IMR-90 (cell line): ENCODE results near the gene MACIR. TPM values are rescaled to one million over a fixed set of nuclear protein-coding genes. Genes with fewer than 3 reads are reported as not detected.

ENCODE experiments used
- ATAC-seq: fragments of 200-7000 bp; cut with Tn5 transposase; 2 replicates; pipeline ENCODE4 v1.9.1; 2020; ENCODE audit warnings: low read depth, mild to moderate bottlenecking, moderate library complexity
- BruUV-seq: library from RNA; stranded (reverse); fragments of 400-500 nt; replicated peaks from 2 replicates; lab custom pipeline; 2021; lab: Mats Ljungman, UMichigan
- CTCF ChIA-PET: fragments of 300-600 bp; formaldehyde crosslinking; extraction: SDS; loops from one replicate; lab custom pipeline; 2021; ENCODE audit warnings: antibody characterized with exemption; lab: Yijun Ruan, JAX
- POLR2A ChIA-PET: fragments of 300-600 bp; sonication (Branson Sonifier 250); formaldehyde crosslinking; loops from one replicate; lab custom pipeline; 2022; ENCODE audit warnings: antibody characterized with exemption; ENCODE audit not compliant: unreplicated experiment; lab: Charles Lee
- DNase-seq: peaks from one replicate; pipeline ENCODE4 v3.0.0; 2013
- H2AFZ ChIP-seq: replicated peaks from 2 replicates; pipeline ENCODE3; 2013; ENCODE audit warnings: low read length, mild to moderate bottlenecking; ENCODE audit not compliant: poor library complexity
- H2AK5ac ChIP-seq: 2 replicates; pipeline ENCODE4 v1.6.1; 2013; ENCODE audit warnings: low read depth, low read length, inconsistent platforms
- H2AK9ac ChIP-seq: replicated peaks from 2 replicates; pipeline ENCODE3; 2013; ENCODE audit warnings: mild to moderate bottlenecking, low read depth, low read length, moderate library complexity; ENCODE audit not compliant: poor library complexity
- H2BK120ac ChIP-seq: 2 replicates; pipeline ENCODE4 v1.6.1; 2013; ENCODE audit warnings: low read depth, low read length, inconsistent platforms
- H2BK15ac ChIP-seq: 3 replicates; pipeline ENCODE4 v1.6.1; 2013; ENCODE audit warnings: low read depth, low read length, inconsistent platforms
- H2BK20ac ChIP-seq: 2 replicates; pipeline ENCODE4 v1.6.1; 2013; ENCODE audit warnings: low read depth, mild to moderate bottlenecking, inconsistent platforms, low read length, moderate library complexity
- H2BK5ac ChIP-seq: 2 replicates; pipeline ENCODE4 v1.6.1; 2013; ENCODE audit warnings: mild to moderate bottlenecking, low read depth, low read length, inconsistent platforms; ENCODE audit not compliant: poor library complexity, severe bottlenecking
- H3K14ac ChIP-seq: replicated peaks from 2 replicates; pipeline ENCODE4 v1.6.1; 2013; ENCODE audit warnings: low read depth, low read length, inconsistent platforms
- H3K18ac ChIP-seq: 2 replicates; pipeline ENCODE4 v1.6.1; 2013; ENCODE audit warnings: low read depth, low read length, control low read depth
- H3K23ac ChIP-seq: 2 replicates; pipeline ENCODE4 v1.6.1; 2013; ENCODE audit warnings: low read depth, low read length, inconsistent platforms
- H3K27ac ChIP-seq: 2 replicates; pipeline ENCODE4 v1.5.1; 2013; ENCODE audit warnings: mild to moderate bottlenecking, control low read depth, low read length; ENCODE audit not compliant: insufficient read depth
- H3K27me3 ChIP-seq: 2 replicates; pipeline ENCODE4 v1.6.1; 2013; ENCODE audit warnings: low read length; ENCODE audit not compliant: control insufficient read depth, insufficient read depth
- H3K36me3 ChIP-seq: 2 replicates; pipeline ENCODE4 v1.6.1; 2013; ENCODE audit warnings: low read length, mixed read lengths; ENCODE audit not compliant: control insufficient read depth, insufficient read depth
- H3K4ac ChIP-seq: 2 replicates; pipeline ENCODE4 v1.6.1; 2013; ENCODE audit warnings: low read depth, low read length, inconsistent platforms
- H3K4me1 ChIP-seq: 2 replicates; pipeline ENCODE4 v1.6.1; 2013; ENCODE audit warnings: low read length, mixed read lengths; ENCODE audit not compliant: control insufficient read depth, insufficient read depth
- H3K4me2 ChIP-seq: 2 replicates; pipeline ENCODE4 v1.6.1; 2013; ENCODE audit warnings: low read depth, mild to moderate bottlenecking, control low read depth, low read length, moderate library complexity
- H3K4me3 ChIP-seq: 2 replicates; pipeline ENCODE4 v1.5.1; 2013; ENCODE audit warnings: low read depth, mild to moderate bottlenecking, control low read depth, low read length, moderate library complexity; ENCODE audit not compliant: insufficient read depth
- H3K56ac ChIP-seq: 2 replicates; pipeline ENCODE4 v1.6.1; 2013; ENCODE audit warnings: low read length, inconsistent platforms; ENCODE audit not compliant: insufficient read depth; ENCODE audit errors: extremely low read depth
- H3K79me1 ChIP-seq, 2 experiments: 2 replicates each; pipeline ENCODE4 v1.6.1; 2013; ENCODE audit warnings: low read length in 2 of 2, inconsistent platforms in 1 of 2, low read depth in 1 of 2
- H3K9ac ChIP-seq: 2 replicates; pipeline ENCODE4 v1.6.1; 2013; ENCODE audit warnings: low read depth, low read length, control low read depth
- H3K9me1 ChIP-seq: 2 replicates; pipeline ENCODE4 v1.6.1; 2013; ENCODE audit warnings: low read length, inconsistent platforms; ENCODE audit not compliant: insufficient read depth
- H3K9me3 ChIP-seq: 2 replicates; pipeline ENCODE4 v1.6.1; 2013; ENCODE audit warnings: low read length; ENCODE audit not compliant: control insufficient read depth, insufficient read depth
- H4K20me1 ChIP-seq: 2 replicates; pipeline ENCODE4 v1.6.1; 2013; ENCODE audit warnings: low read length, inconsistent platforms; ENCODE audit not compliant: insufficient read depth
- H4K5ac ChIP-seq: 2 replicates; pipeline ENCODE4 v1.6.1; 2013; ENCODE audit warnings: mild to moderate bottlenecking, low read depth, low read length, control low read depth
- H4K8ac ChIP-seq, 2 experiments: 2 replicates each; pipeline ENCODE4 v1.6.1; 2013; ENCODE audit warnings: low read depth in 2 of 2, low read length in 2 of 2, control low read depth in 1 of 2, inconsistent platforms in 1 of 2
- H4K91ac ChIP-seq: 2 replicates; pipeline ENCODE4 v1.6.1; 2013; ENCODE audit warnings: low read depth, low read length, inconsistent platforms; ENCODE audit not compliant: insufficient read depth
- CTCF ChIP-seq: conservative IDR thresholded peaks from 2 replicates; pipeline ENCODE4 v1.5.1; 2012; ENCODE audit warnings: mild to moderate bottlenecking, low read depth, low read length, improper control_type of control experiment
- MAFK ChIP-seq: IDR thresholded peaks from 2 replicates; pipeline ENCODE4 v1.6.1; 2012; ENCODE audit warnings: low read depth, low read length, improper control_type of control experiment
- POLR2A ChIP-seq: IDR thresholded peaks from 2 replicates; pipeline ENCODE4 v1.6.1; 2012; ENCODE audit warnings: mild to moderate bottlenecking, low read depth, low read length
- RAD21 ChIP-seq: IDR thresholded peaks from 2 replicates; pipeline ENCODE4 v1.6.1; 2012; ENCODE audit warnings: low read length, improper control_type of control experiment
- RCOR1 ChIP-seq: IDR thresholded peaks from 2 replicates; pipeline ENCODE4 v1.6.1; 2012; ENCODE audit warnings: mild to moderate bottlenecking, low read length, improper control_type of control experiment; ENCODE audit not compliant: insufficient replicate concordance
- WGBS, 2 experiments: methylation state at CpG; one replicate each; pipeline versions ENCODE4 v1.1.5 to v1.1.7; 2013; ENCODE audit warnings: missing lambda C conversion rate in 2 of 2; ENCODE audit not compliant: insufficient read length in 1 of 2; ENCODE audit errors: extremely low coverage in 2 of 2; 5-methylcytosine and 5-hydroxymethylcytosine counted together
- dilution Hi-C: fragments of 300-500 bp; cut with HindIII; formaldehyde crosslinking; loops from one replicate; pipeline ENCODE4 v1.14.3; 2018; ENCODE audit warnings: low sequenced_read_pairs; ENCODE audit not compliant: unreplicated experiment
- in situ Hi-C: fragments of 300-500 bp; cut with MboI; formaldehyde crosslinking; loops from 3 replicates; pipeline ENCODE4 v1.14.3; 2019; ENCODE audit warnings: low sequenced_read_pairs, inconsistent platforms, mixed read lengths
- intact Hi-C: fragments of 100-400 bp; cut with micrococcal nuclease; formaldehyde crosslinking; loops from 2 replicates; pipeline ENCODE4 v1.10.0; 2022
- polyA plus RNA-seq, 3 experiments: library from polyadenylated mRNA; depleted of rRNA; stranded (reverse); fragments of >200 nt; gene quantifications; 2 replicates each; pipeline ENCODE4 v1.2.3, GENCODE V29; 2012; ENCODE audit warnings: low replicate concordance in 1 of 3
- total RNA-seq: library from RNA; depleted of rRNA; stranded (reverse); fragments of >200 nt; gene quantifications from 2 replicates; pipeline ENCODE4 v1.2.3, GENCODE V29; 2012
- TF ChIP-seq, protein P1 (sequence below): fragments of 150-350 bp; IDR thresholded peaks from 2 replicates; pipeline ENCODE4 v1.6.1; 2017; ENCODE audit warnings: mild to moderate bottlenecking, antibody characterized with exemption, low read length, low read depth

MACIR gene
- total and polyA plus RNA-seq, 2 of the 4 experiments (the other 2 are of a cell fraction): 11.1 to 21.3 TPM

DNA sequence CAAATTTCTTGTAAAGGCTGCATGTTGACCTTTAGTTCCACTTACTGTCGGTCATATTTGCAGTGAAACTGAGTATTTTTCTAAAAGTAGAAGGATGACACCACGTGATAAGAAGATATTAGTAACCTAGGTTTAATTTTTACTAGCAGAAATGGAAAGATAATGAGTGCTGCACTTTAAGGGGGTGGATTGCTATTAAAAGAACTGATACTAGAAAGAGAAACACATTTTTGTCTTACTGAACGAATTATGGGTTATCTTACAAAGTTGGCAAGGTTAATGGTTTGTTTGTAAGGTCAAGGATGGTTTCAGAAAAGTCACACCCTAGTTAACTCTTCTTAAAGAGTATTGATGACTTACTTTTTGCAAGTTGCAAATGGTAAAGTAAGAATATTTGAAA, 2.4 kb downstream of the MACIR start:
- CTCF ChIA-PET: no interaction called here

More for the DNA sequence above, 2.4 kb downstream of the MACIR start:
- ATAC-seq (no peak), DNase-seq (no peak)
- Histone ChIP-seq H4K20me1 (peaks cover 5% of the 10 kb centered on the region; the same call in 1 of the 2 replicates), H2BK120ac (no peak overlapping the region), H3K23ac (no peak overlapping the region), H4K5ac (no peak overlapping the region), H3K56ac (no peak overlapping the region), H2AFZ (no peak overlapping the region), H2BK5ac (no peak overlapping the region), H4K91ac (no peak overlapping the region), H3K18ac (no peak overlapping the region), H4K8ac (no peak overlapping the region), H3K14ac (no peak overlapping the region), H3K4me1 (peaks cover 2% of the 10 kb centered on the region), H2AK5ac (no peak overlapping the region), H3K36me3 (no peaks in the 10 kb centered on the region), H3K9ac (no peak overlapping the region), H3K27ac (no peak overlapping the region), H2AK9ac (no peak overlapping the region), H3K9me3 (no peaks in the 10 kb centered on the region), H3K79me1 (peaks cover 6 to 27% of the 10 kb centered on the region in 2 experiments), H3K4ac (no peak overlapping the region), H3K27me3 (no peaks in the 10 kb centered on the region; the same call in 1 of the 2 replicates), H3K4me3 (no peak overlapping the region), H3K4me2 (no peak overlapping the region), H2BK15ac (no peak overlapping the region), H2BK20ac (no peak overlapping the region), H3K9me1 (no peaks in the 10 kb centered on the region)
- in situ Hi-C loops: no loop called here
- POLR2A ChIA-PET: no interaction called here
- TF ChIP-seq POLR2A (no peak), RAD21 (no peak), RCOR1 (no peak), MAFK (no peak), CTCF (no peak)
- TF ChIP-seq, protein P1, sequence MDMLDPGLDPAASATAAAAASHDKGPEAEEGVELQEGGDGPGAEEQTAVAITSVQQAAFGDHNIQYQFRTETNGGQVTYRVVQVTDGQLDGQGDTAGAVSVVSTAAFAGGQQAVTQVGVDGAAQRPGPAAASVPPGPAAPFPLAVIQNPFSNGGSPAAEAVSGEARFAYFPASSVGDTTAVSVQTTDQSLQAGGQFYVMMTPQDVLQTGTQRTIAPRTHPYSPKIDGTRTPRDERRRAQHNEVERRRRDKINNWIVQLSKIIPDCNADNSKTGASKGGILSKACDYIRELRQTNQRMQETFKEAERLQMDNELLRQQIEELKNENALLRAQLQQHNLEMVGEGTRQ: no peak
- TSS peak; percentile 67 for BruUV-seq
- dilution Hi-C loops: no loop called here
- WGBS, 2 experiments: no CpG with 5 or more reads among the region's 3 CpGs
- intact Hi-C loops: loop anchor here (5.0 kb wide), 1 partner anchor 166 kb away; no protein-coding TSS in a partner anchor
